Naive thymus-derived CD8-positive, alpha-beta T cell (primary cell): ENCODE results near the gene COL17A1. TPM values are rescaled to one million over a fixed set of nuclear protein-coding genes. Genes with fewer than 3 reads are reported as not detected.

Source experiments
- ATAC-seq, 2 donors: fragments of 150-1000 bp; cut with Tn5 transposase in 1 of 2; sonication (Bioruptor Pico), chemical (Tn5 transposase) in 1 of 2; 1 replicate in 1 of 2; 2 replicates in 1 of 2; pipeline ENCODE4 v1.10.0; 2021; ENCODE audit warnings: mild to moderate bottlenecking in 2 of 2, moderate library complexity in 2 of 2
- POLR2A ChIA-PET: fragments of 350-600 bp; sonication (Branson Sonifier 250); formaldehyde crosslinking; loops from one replicate; lab custom pipeline; 2021; ENCODE audit warnings: antibody characterized with exemption; lab: Charles Lee
- DNase-seq, 10 donors: peaks; one replicate each; pipeline versions ENCODE4 v3.0.0 to v3.0.0-alpha.2; 2020 to 2022
- H3K27ac Mint-ChIP-seq, 10 donors: one replicate each; pipeline ENCODE4 v1.8.0; 2020 to 2022; ENCODE audit warnings: mild to moderate bottlenecking in 10 of 10, mixed read lengths in 10 of 10, moderate library complexity in 4 of 10, inconsistent platforms in 1 of 10
- H3K27me3 Mint-ChIP-seq, 5 donors: one replicate each; pipeline ENCODE4 v1.8.0; 2021 to 2022; ENCODE audit warnings: mixed read lengths in 5 of 5
- H3K36me3 Mint-ChIP-seq, 3 donors: one replicate each; pipeline ENCODE4 v1.8.0; 2020 to 2022; ENCODE audit warnings: mixed read lengths in 3 of 3, mild to moderate bottlenecking in 2 of 3, inconsistent platforms in 1 of 3
- H3K4me1 Mint-ChIP-seq, 4 donors: one replicate each; pipeline ENCODE4 v1.8.0; 2021 to 2022; ENCODE audit warnings: mixed read lengths in 4 of 4
- H3K4me3 Mint-ChIP-seq, 10 donors: one replicate each; pipeline ENCODE4 v1.8.0; 2020 to 2022; ENCODE audit warnings: mild to moderate bottlenecking in 10 of 10, mixed read lengths in 10 of 10, moderate library complexity in 6 of 10, inconsistent platforms in 1 of 10
- H3K9me3 Mint-ChIP-seq, 9 donors: one replicate each; pipeline ENCODE4 v1.8.0; 2020 to 2022; ENCODE audit warnings: mixed read lengths in 9 of 9, mild to moderate bottlenecking in 3 of 9, inconsistent platforms in 1 of 9, moderate library complexity in 1 of 9
- microRNA-seq: library from miRNA; unstranded; fragments of <30 nt; microRNA quantifications from one replicate; pipeline ENCODE4 v1.2.0, GENCODE V29; 2022; ENCODE audit warnings: borderline microRNAs expressed
- polyA plus RNA-seq, 3 donors: library from polyadenylated mRNA; unstranded; fragments of 300-500 nt; fragmentation: Illumina TruSeq; gene quantifications; one replicate each; pipeline ENCODE4 v1.2.3, GENCODE V29; 2021
- total RNA-seq, 8 experiments: library from RNA in 2 of 8; stranded (reverse) in 2 of 8; gene quantifications; one replicate each; pipeline ENCODE4 v1.2.3 and lab custom pipeline; 2021 to 2026

COL17A1 gene
- total and polyA plus RNA-seq, 5 experiments from 2014 or later, result not detected

DNA sequence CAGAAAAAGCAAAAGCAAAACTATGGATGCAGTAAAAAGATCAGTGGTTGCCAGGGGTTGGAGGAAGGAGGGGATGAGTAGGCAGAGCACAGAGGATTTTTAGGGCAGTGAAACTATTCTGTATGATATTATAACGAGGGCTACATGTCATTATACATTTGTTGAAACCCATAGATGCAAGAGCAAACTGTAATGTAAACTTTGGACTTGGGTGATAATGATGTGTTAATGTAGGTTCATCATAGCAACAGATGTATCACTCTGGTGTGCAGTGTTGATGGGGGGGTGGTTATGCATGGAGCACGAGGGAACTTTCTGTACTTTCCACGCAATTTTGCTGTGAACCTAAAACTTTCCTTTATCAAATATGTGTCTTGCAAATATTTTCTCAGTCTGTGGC lies 95.6 kb downstream of the COL17A1 start:
- H3K27ac Mint-ChIP-seq, result peak overlapping the region in 3 of 10 donors; percentile 4 to 63 (median 9)
- H3K4me3 Mint-ChIP-seq, result peak overlapping the region in 1 of 10 donors; percentile 3
- no peaks in the 10 kb centered on the region for H3K27me3 Mint-ChIP-seq
- POLR2A ChIA-PET, result interaction anchor here (0.6 kb wide), 1 partner anchor 276 kb away, joined by 5 read pairs; no protein-coding TSS in a partner anchor
- H3K4me1 Mint-ChIP-seq, result peaks cover 24 to 48% (median 42%) of the 10 kb centered on the region in 4 donors
- peaks cover 0 to 46% (median 11%) of the 10 kb centered on the region in 3 donors for H3K36me3 Mint-ChIP-seq
- H3K9me3 Mint-ChIP-seq, result no peaks in the 10 kb centered on the region
- DNase-seq (no peak), ATAC-seq (no peak)

GRCh38 chr10:103986360-103986759 lies 99.3 kb downstream of the COL17A1 start:
- no peaks in the 10 kb centered on the region for H3K27me3 Mint-ChIP-seq
- H3K36me3 Mint-ChIP-seq, result peaks cover 0 to 18% (median 4%) of the 10 kb centered on the region in 3 donors
- H3K4me1 Mint-ChIP-seq, result peaks cover 32 to 79% (median 68%) of the 10 kb centered on the region in 4 donors
- ATAC-seq, result peak; percentile 48 to 49
- POLR2A ChIA-PET, result no interaction called here
- H3K4me3 Mint-ChIP-seq, result peak overlapping the region in 3 of 10 donors; percentile 22 to 38 (median 30)
- H3K9me3 Mint-ChIP-seq, result no peaks in the 10 kb centered on the region
- H3K27ac Mint-ChIP-seq, result peak overlapping the region in 9 of 10 donors; percentile 11 to 90 (median 66)
- peak in 1 of 10 donors; percentile 56 for DNase-seq

DNA sequence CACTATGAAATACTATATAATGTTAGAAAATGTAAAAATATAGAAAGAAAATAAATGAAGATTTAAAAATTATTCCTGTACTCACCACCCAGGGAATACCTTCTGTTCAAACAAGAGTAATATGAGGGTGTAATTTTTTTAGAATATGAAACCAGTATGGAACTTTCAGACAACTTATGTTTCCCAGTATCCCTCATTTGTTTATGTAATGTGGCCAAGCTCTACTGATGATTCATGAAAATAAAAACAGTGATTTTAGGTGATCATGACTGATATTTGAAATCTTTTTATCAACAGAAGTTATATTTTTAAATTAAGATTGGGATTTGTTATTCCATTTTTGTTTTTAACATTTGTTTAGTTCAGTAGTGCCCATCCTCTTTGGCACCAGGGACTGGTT lies 100.0 kb downstream of the COL17A1 start:
- Mint-ChIP-seq H3K4me1 (peaks cover 35 to 84% (median 73%) of the 10 kb centered on the region in 4 donors), H3K27me3 (no peaks in the 10 kb centered on the region), H3K36me3 (peaks cover 0 to 16% (median 2%) of the 10 kb centered on the region in 3 donors), H3K27ac (peak overlapping the region in 1 of 10 donors; percentile 90), H3K4me3 (no peak overlapping the region), H3K9me3 (no peaks in the 10 kb centered on the region)
- no peak for DNase-seq
- no peak for ATAC-seq
- POLR2A ChIA-PET, result no interaction called here

DNA sequence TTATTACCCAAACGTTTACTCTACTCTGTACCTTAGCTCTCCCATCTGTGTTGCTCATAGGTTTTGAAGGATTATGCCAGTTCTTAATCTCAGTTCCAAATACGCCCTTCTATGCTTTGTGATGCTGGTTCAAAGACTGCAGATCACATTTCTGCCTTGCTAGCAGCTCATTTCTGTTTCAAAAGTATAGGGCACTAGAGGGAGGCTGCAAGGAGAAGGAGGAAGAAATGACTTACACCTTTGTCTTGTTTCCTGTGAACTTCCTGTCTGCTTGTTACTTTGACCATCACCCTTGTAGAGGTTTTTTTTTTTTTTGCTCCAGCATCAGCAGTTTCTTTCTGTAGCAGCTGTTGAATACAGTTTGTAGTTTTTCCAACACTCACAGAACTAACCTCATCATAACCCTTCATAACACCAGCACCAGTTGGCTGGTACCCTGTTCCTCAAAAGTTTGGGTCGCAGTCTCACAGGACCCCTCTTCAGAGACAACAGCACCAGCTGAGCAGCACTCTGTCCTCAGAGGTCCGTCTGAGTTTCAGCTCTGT lies 102.2 kb downstream of the COL17A1 start:
- ATAC-seq, result peak; percentile 88
- POLR2A ChIA-PET, result interaction anchor here (0.6 to 3.0 kb wide), 9 partner anchors 16 to 138 kb away, joined by 3 to 12 read pairs (median 3); partner anchors contain the start of gene SFR1

GRCh38 chr10:103982639-103983038 lies 103.0 kb downstream of the COL17A1 start:
- H3K36me3 Mint-ChIP-seq, result peaks cover 0 to 4% (median 0%) of the 10 kb centered on the region in 3 donors
- DNase-seq, result no peak
- peak overlapping the region in 5 of 10 donors; percentile 13 to 67 (median 51) for H3K4me3 Mint-ChIP-seq
- no peak for ATAC-seq
- H3K27ac Mint-ChIP-seq, result peak overlapping the region in 9 of 10 donors; percentile 31 to 93 (median 81)
- no peaks in the 10 kb centered on the region for H3K27me3 Mint-ChIP-seq
- POLR2A ChIA-PET, result interaction anchor here (0.6 to 3.0 kb wide), 8 partner anchors 15 to 139 kb away, joined by 3 to 12 read pairs (median 4); partner anchors contain the start of gene SFR1
- H3K9me3 Mint-ChIP-seq, result no peaks in the 10 kb centered on the region
- peaks cover 30 to 76% (median 67%) of the 10 kb centered on the region in 4 donors for H3K4me1 Mint-ChIP-seq

More for the DNA sequence above, 102.2 kb downstream of the COL17A1 start:
- H3K4me1 Mint-ChIP-seq, result peaks cover 32 to 81% (median 70%) of the 10 kb centered on the region in 4 donors
- H3K27me3 Mint-ChIP-seq, result no peaks in the 10 kb centered on the region
- H3K27ac Mint-ChIP-seq, result peak overlapping the region; percentile 31 to 93 (median 87)
- peak overlapping the region; percentile 51 to 83 (median 67) for H3K4me3 Mint-ChIP-seq
- peak in 3 of 10 donors; percentile 34 to 47 (median 44) for DNase-seq
- peaks cover 0 to 6% (median 0%) of the 10 kb centered on the region in 3 donors for H3K36me3 Mint-ChIP-seq
- H3K9me3 Mint-ChIP-seq, result no peaks in the 10 kb centered on the region

Small RNAs within 50 kb of the gene (microRNA-seq; reads per million reads assigned to microRNA genes)
- not detected for gene MIR936

Other genes with a start within 250 kb of the COL17A1 start
- 10 to 100 TPM; 21.5 to 22.4 TPM for gene SH3PXD2A, start 230.3 kb downstream of the COL17A1 start, total RNA-seq
- under 1 TPM; 0.09 to 0.50 (median 0.29) TPM for gene SH3PXD2A, start 230.3 kb downstream of the COL17A1 start, polyA plus RNA-seq
- 10 to 100 TPM; 41.8 to 41.9 TPM for gene STN1, start 167.7 kb downstream of the COL17A1 start, total RNA-seq
- 100 to 1,000 TPM in 1 of 3 donors, 10 to 100 TPM in 2; 89.3 to 103 (median 94.8) TPM for gene STN1, start 167.7 kb downstream of the COL17A1 start, polyA plus RNA-seq
- 10 to 100 TPM; 29.8 to 36.6 TPM for gene SLK, start 118.7 kb downstream of the COL17A1 start, total RNA-seq
- gene SLK, start 118.7 kb downstream of the COL17A1 start, polyA plus RNA-seq, result 10 to 100 TPM in 1 of 3 donors, 1 to 10 TPM in 2; 5.0 to 12.7 (median 7.0) TPM
- gene SFR1, start 36.3 kb upstream of the COL17A1 start, total RNA-seq, result 10 to 100 TPM; 15.5 to 17.3 TPM
- 10 to 100 TPM; 12.9 to 18.2 (median 14.4) TPM for gene SFR1, start 36.3 kb upstream of the COL17A1 start, polyA plus RNA-seq
- under 1 TPM; 0.16 to 0.39 TPM for gene CFAP43, start 146.5 kb upstream of the COL17A1 start, total RNA-seq
- not detected for gene CFAP43, start 146.5 kb upstream of the COL17A1 start, polyA plus RNA-seq
- gene GSTO1, start 169.0 kb upstream of the COL17A1 start, total RNA-seq, result 10 to 100 TPM; 38.7 to 44.3 TPM
- gene GSTO1, start 169.0 kb upstream of the COL17A1 start, polyA plus RNA-seq, result 100 to 1,000 TPM; 119 to 135 (median 134) TPM
- 1 to 10 TPM; 1.4 to 1.5 TPM for gene GSTO2, start 183.3 kb upstream of the COL17A1 start, total RNA-seq
- gene GSTO2, start 183.3 kb upstream of the COL17A1 start, polyA plus RNA-seq, result 1 to 10 TPM in 2 of 3 donors, under 1 TPM in 1; 0.15 to 2.0 (median 1.1) TPM